GM04504 (cell line): ENCODE measurements around the gene EFNA1.

Source experiments
- DNase-seq: peaks from one replicate; pipeline ENCODE4 v3.0.0-alpha.2; 2012; ENCODE audit warnings: low read depth

EFNA1 gene

GRCh38 chr1:155124503-155125463, 2.9 kb upstream of the EFNA1 start:
- DNase-seq = no peak

DNA sequence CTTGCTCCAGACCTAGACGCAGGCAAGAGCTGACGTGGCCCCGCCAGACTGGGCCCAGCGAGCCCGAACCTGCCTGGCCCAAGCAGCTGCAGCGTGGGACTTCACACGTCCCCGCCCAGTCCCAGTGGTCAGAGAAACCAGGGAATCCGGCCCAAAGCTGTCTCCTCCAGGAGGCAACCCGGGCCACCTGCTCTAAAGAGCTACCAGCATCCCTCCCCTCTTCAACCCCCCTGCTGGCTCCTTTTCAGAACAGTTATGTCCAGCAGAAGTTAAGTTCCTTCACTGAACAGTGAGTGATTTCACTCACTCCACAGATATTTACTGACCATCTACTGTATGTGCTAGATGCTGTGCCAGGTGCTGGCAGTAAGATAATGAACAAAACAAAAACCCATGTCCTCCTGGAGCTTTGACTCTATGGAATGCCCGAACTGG, 2.1 kb upstream of the EFNA1 start:
- DNase-seq = no peak

- no peak for DNase-seq
Measured at GRCh38 chr1:155125946-155126555, 1.6 kb upstream of the EFNA1 start.

DNA sequence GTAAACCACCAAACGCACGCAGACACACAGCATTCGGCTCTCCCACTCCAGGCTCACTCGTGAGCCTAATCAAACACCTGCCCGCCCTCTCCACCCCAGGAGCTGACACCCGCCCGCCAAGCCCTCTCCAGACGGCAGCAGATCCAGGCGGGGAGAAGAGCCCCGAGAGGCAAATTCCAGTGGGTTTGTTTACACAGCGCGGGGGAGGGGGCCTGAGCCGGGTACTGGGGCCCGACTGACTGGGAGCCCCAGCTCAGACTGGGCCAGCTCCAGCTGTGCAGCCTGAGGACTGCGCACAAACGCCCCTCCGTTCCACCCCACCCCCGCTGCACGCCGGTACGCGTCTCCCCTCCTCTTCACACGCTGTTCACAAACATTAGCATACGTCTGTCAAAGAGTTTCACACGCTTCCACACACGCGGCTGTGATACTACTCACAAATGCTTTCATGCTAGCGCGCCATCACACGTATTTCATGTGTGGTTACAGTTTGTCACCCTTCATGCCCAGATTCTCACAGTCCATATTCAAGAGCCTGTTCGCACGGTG, 1.0 kb upstream of the EFNA1 start:
- no peak for DNase-seq

DNA sequence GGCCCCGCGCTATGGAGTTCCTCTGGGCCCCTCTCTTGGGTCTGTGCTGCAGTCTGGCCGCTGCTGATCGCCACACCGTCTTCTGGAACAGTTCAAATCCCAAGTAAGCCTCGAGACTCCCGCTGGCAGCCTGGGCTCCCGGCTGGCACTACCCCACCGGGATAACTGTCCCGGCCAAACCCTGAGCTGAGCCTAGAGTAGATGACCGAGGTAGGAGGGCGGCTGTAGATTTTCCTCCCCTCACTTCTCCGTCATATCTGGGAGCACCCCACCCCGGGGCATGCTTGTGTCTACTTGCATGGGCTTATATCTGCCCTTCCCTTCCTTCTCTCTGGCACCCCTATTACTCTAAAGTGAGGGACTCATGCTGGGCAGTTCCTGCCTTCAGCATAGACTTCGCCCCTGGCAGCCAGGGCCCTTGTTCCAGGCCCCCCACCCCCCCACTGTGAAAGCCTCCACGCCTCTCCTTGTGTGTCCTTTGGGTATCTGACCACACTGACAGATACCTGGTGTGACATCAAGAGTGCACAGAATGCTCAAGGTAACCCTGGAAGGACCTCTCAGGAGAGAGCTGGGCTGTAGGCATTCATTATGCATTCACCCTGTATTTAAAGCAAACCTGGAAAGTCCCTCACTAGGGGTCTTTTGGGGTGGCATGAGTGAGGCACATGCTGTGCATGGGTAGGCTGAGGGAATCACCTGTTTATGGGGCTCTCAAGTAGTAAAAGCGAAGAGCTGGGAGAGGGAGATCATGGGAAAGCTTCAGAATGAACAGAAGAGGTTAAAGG, 485 bp downstream of the EFNA1 start:
- DNase-seq = no peak

GRCh38 chr1:155128755-155129473, 1.2 kb downstream of the EFNA1 start:
- no peak for DNase-seq

- DNase-seq = no peak
Measured at GRCh38 chr1:155130272-155131006, 2.8 kb downstream of the EFNA1 start.

GRCh38 chr1:155131285-155131684, 3.6 kb downstream of the EFNA1 start:
- no peak for DNase-seq

GRCh38 chr1:155131856-155132255, 4.2 kb downstream of the EFNA1 start:
- DNase-seq = no peak

DNA sequence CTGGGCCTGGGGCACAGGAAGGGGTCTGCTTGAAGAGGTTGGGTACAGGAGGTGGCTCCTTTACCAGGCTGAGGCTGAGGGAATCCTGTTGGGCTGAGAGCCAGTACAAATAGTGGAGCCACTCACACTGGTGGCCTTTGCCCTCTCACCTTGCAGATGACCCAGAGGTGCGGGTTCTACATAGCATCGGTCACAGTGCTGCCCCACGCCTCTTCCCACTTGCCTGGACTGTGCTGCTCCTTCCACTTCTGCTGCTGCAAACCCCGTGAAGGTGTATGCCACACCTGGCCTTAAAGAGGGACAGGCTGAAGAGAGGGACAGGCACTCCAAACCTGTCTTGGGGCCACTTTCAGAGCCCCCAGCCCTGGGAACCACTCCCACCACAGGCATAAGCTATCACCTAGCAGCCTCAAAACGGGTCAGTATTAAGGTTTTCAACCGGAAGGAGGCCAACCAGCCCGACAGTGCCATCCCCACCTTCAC, 6.2 kb downstream of the EFNA1 start:
- DNase-seq = no peak

DNA sequence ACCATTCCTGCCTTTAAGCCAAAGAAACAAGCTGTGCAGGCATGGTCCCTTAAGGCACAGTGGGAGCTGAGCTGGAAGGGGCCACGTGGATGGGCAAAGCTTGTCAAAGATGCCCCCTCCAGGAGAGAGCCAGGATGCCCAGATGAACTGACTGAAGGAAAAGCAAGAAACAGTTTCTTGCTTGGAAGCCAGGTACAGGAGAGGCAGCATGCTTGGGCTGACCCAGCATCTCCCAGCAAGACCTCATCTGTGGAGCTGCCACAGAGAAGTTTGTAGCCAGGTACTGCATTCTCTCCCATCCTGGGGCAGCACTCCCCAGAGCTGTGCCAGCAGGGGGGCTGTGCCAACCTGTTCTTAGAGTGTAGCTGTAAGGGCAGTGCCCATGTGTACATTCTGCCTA, 6.6 kb downstream of the EFNA1 start:
- no peak for DNase-seq

GRCh38 chr1:155134880-155135414, 7.3 kb downstream of the EFNA1 start:
- DNase-seq = peak; percentile 85

DNA sequence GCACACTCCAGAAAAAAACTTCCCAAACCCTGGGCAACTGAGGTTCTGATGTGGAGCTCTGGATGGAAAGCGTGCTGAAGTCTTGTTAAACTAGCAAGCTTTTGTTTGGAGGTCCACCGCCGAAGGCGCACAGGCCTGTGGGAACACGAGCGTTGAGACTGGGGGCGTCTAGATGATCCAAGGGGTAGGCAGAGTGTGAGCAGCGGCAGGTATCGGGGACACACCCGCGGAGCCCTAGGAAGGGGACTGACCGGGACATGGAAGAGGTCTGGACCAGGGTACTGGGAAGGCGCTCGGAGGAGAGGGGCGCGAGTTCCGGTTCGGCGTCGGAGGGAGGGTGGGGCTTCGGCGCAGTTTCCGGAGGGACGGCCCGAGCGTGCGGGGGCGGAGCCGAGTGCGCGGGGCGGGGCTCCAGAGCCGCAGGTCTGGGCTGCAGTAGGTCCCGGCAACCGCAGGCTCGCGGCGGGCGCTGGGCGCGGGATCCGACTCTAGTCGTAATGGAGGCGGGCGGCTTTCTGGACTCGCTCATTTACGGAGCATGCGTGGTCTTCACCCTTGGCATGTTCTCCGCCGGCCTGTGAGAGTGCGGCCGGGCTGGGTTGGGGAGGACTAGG, 7.8 kb downstream of the EFNA1 start, which contains the start of gene SLC50A1:
TSS of gene SLC50A1 (plus strand) at position 438 of the 614 bp plus-strand sequence. CDS start at position 498, 60 bp downstream.
- DNase-seq = peak; percentile 82

DNA sequence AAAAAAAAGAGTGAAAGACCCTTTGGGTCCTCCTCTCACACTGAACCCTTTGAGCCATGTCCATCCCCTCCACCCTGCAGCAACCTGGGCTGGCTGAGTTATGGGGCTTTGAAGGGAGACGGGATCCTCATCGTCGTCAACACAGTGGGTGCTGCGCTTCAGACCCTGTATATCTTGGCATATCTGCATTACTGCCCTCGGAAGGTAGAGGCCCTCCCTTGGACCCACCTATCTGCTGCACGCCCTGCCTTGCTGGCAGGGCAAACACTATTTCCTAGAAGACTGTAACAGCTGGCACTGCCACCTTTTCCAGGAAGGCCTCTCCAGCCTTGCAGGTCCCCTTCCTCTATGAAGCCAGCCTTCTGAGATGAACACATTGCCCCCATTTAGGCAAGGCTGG, 9.1 kb downstream of the EFNA1 start:
- no peak for DNase-seq

DNA sequence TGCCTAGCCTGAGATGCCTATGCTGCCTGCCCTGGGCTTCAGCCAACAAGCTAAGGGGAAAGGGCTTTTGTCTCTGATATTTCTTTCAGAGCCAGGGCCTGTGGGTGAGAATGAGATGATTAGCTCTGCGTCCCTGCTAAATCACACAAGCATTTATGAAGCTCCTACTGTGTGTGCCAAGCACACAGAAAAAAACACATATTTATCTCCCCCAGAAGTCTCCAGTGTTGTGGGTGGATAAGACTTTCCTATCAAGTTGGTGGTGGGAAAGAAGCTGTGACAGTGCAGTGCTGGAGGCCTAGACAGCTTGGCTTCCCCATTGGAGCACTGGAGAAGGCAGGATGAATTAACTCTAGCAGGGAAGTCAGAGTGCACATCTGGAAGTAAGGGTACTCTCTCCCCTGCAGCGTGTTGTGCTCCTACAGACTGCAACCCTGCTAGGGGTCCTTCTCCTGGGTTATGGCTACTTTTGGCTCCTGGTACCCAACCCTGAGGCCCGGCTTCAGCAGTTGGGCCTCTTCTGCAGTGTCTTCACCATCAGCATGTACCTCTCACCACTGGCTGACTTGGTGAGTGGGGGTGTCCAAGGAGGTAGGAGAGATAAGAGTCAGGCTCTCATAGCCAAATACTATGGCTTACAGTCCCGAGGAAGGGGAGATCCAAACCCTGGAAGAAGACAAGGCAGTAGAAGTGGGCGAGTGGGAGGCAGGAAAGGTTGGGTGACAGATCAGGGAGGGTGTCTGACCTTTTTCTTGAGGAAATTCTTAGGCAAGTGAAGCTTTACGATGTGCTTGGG, 9.7 kb downstream of the EFNA1 start:
- DNase-seq = no peak

- DNase-seq = peak; percentile 31
Measured at GRCh38 chr1:155139895-155140629, 12.4 kb downstream of the EFNA1 start, which contains the start of gene DPM3. Gene DPM3 (minus strand): TSS chr1:155140531. CDS start chr1:155140240, 291 bp downstream.

GRCh38 chr1:155140630-155140953, 12.9 kb downstream of the EFNA1 start:
- no peak for DNase-seq

- no peak for DNase-seq
Measured at GRCh38 chr1:155141749-155142148, 14.1 kb downstream of the EFNA1 start.
